Keratinocyte (primary cell): ENCODE measurements around the gene ARHGAP40. TPM values are rescaled to one million over a fixed set of nuclear protein-coding genes. Genes with fewer than 3 reads are reported as not detected.

Experiments used
- DNase-seq: peaks from one replicate; pipeline ENCODE4 v3.0.0-alpha.2; 2011; ENCODE audit warnings: low read depth, missing footprints, low spot score
- FAIRE-seq: peaks from 2 replicates; lab custom pipeline; 2011; peaks lifted over from hg19 to GRCh38; lab: Jason Lieb, UNC
- H2AFZ ChIP-seq: 2 replicates; pipeline ENCODE4 v1.6.0; 2012; ENCODE audit warnings: low read length, control low read depth, inconsistent platforms; ENCODE audit not compliant: control insufficient read depth
- H3K27ac ChIP-seq: 2 replicates; pipeline ENCODE4 v1.5.1; 2011; ENCODE audit warnings: low read length; ENCODE audit not compliant: control insufficient read depth, insufficient read depth
- H3K27me3 ChIP-seq: 3 replicates; pipeline ENCODE4 v1.6.0; 2011; ENCODE audit warnings: low read length; ENCODE audit not compliant: control insufficient read depth, insufficient read depth; ENCODE audit errors: extremely low read depth
- H3K36me3 ChIP-seq, 2 experiments: 2 replicates in 1 of 2; 3 replicates in 1 of 2; pipeline ENCODE4 v1.5.1; 2011; ENCODE audit warnings: low read length in 2 of 2, mild to moderate bottlenecking in 1 of 2; ENCODE audit not compliant: control insufficient read depth in 2 of 2, insufficient read depth in 2 of 2; ENCODE audit errors: extremely low read depth in 1 of 2
- H3K4me1 ChIP-seq: 3 replicates; pipeline ENCODE4 v1.5.1; 2011; ENCODE audit warnings: low read length; ENCODE audit not compliant: control insufficient read depth, insufficient read depth; ENCODE audit errors: extremely low read depth
- H3K4me2 ChIP-seq: 3 replicates; pipeline ENCODE4 v1.6.0; 2011; ENCODE audit warnings: low read depth, low read length; ENCODE audit not compliant: control insufficient read depth, insufficient read depth; ENCODE audit errors: extremely low read depth
- H3K4me3 ChIP-seq, 3 experiments: fragments of 200-600 bp in 1 of 3; sonication (generic) in 1 of 3; 2 replicates in 2 of 3; 3 replicates in 1 of 3; pipeline ENCODE4 v1.5.1; 2011 to 2016; ENCODE audit warnings: low read length in 3 of 3, mild to moderate bottlenecking in 3 of 3, control low read depth in 2 of 3, inconsistent platforms in 1 of 3, low read depth in 1 of 3, mixed read lengths in 1 of 3, mixed run types in 1 of 3, moderate library complexity in 1 of 3; ENCODE audit not compliant: control insufficient read depth in 2 of 3, insufficient read depth in 2 of 3; ENCODE audit errors: extremely low read depth in 1 of 3
- H3K79me2 ChIP-seq: 2 replicates; pipeline ENCODE4 v1.6.0; 2012; ENCODE audit warnings: low read length; ENCODE audit not compliant: control insufficient read depth, insufficient read depth
- H3K9ac ChIP-seq: 3 replicates; pipeline ENCODE4 v1.6.0; 2011; ENCODE audit warnings: low read length; ENCODE audit not compliant: control insufficient read depth, insufficient read depth; ENCODE audit errors: extremely low read depth
- H3K9me1 ChIP-seq: 3 replicates; pipeline ENCODE4 v1.6.0; 2011; ENCODE audit warnings: low read length; ENCODE audit not compliant: control insufficient read depth, insufficient read depth; ENCODE audit errors: extremely low read depth
- H3K9me3 ChIP-seq: 2 replicates; pipeline ENCODE4 v1.5.1; 2012; ENCODE audit warnings: low read depth, low read length; ENCODE audit not compliant: control insufficient read depth
- H4K20me1 ChIP-seq: 3 replicates; pipeline ENCODE4 v1.6.0; 2011; ENCODE audit warnings: low read length; ENCODE audit not compliant: control insufficient read depth, insufficient read depth; ENCODE audit errors: extremely low read depth
- CTCF ChIP-seq, 3 experiments: IDR thresholded peaks in 1 of 3; conservative IDR thresholded peaks in 1 of 3; optimal IDR thresholded peaks in 1 of 3; 2 replicates in 2 of 3; 3 replicates in 1 of 3; pipeline versions ENCODE3 to v1.5.1; 2011; ENCODE audit warnings: low read length in 3 of 3, mild to moderate bottlenecking in 3 of 3, moderate library complexity in 2 of 3, control low read depth in 1 of 3, inconsistent platforms in 1 of 3; ENCODE audit not compliant: insufficient read depth in 2 of 3; ENCODE audit errors: extremely low read depth in 1 of 3
- EZH2 ChIP-seq: IDR thresholded peaks from one replicate; pipeline ENCODE4 v1.6.1; 2012; ENCODE audit warnings: inconsistent platforms, mild to moderate bottlenecking, low read length, moderate library complexity
- dilution Hi-C: fragments of 300-500 bp; cut with MboI; formaldehyde crosslinking; loops from one replicate; pipeline ENCODE4 v1.7.0; 2020; ENCODE audit warnings: low sequenced_read_pairs; ENCODE audit not compliant: extremely low pct_ligation_motif_present
- polyA plus RNA-seq, 5 experiments: library from polyadenylated mRNA; depleted of rRNA in 3 of 5; stranded (reverse) in 3 of 5; stranded (forward) in 1 of 5; unstranded in 1 of 5; fragments of >200 nt; gene quantifications; 1 replicate in 1 of 5; 2 replicates in 3 of 5; 3 replicates in 1 of 5; pipeline versions ENCODE4 v1.2.1 to v1.2.3, GENCODE V29; 2011 to 2012; ENCODE audit warnings: missing spikeins in 2 of 5, low read depth in 1 of 5, low replicate concordance in 1 of 5

Gene ARHGAP40
- polyA plus RNA-seq, 1 donor (not counting 4 experiments of a cell fraction or from before 2014, with no cell fraction given), result 1.0 TPM

GRCh38 chr20:38673725-38674091 is 72.1 kb downstream of the ARHGAP40 start:
- Histone ChIP-seq H3K9ac (peak overlapping the region; percentile 28), H4K20me1 (no peaks in the 10 kb centered on the region), H2AFZ (peak overlapping the region; percentile 68), H3K9me1 (no peaks in the 10 kb centered on the region), H3K4me3 (peak overlapping the region; percentile 47 to 64 (median 57)), H3K27me3 (peaks cover 27% of the 10 kb centered on the region), H3K79me2 (no peaks in the 10 kb centered on the region), H3K36me3 (no peaks in the 10 kb centered on the region), H3K9me3 (no peaks in the 10 kb centered on the region), H3K4me1 (peaks cover 9% of the 10 kb centered on the region), H3K4me2 (peak overlapping the region; percentile 77), H3K27ac (no peak overlapping the region)
- dilution Hi-C loops, result no loop called here
- FAIRE-seq, result no peak
- no peak for DNase-seq
- no peak for TF ChIP-seq EZH2
- no peak for TF ChIP-seq CTCF (optimal IDR thresholded peaks at IDR 0.05 in 1 of 3, IDR thresholded peaks at IDR 0.05 in 1 of 3, conservative IDR thresholded peaks at IDR 0.05 in 1 of 3; ENCODE audit: extremely low read depth in 1 of 3, insufficient read depth in 2 of 3, low read length in 3 of 3)

GRCh38 chr20:38674092-38674764 is 72.6 kb downstream of the ARHGAP40 start:
- no peak overlapping the region for H3K27ac ChIP-seq
- dilution Hi-C loops, result no loop called here
- H3K4me3 ChIP-seq, result peak overlapping the region; percentile 47 to 64 (median 57)
- DNase-seq (no peak), FAIRE-seq (no peak)
- H3K9me3 ChIP-seq, result no peaks in the 10 kb centered on the region
- peak overlapping the region; percentile 68 for H2AFZ ChIP-seq
- no peaks in the 10 kb centered on the region for H3K79me2 ChIP-seq
- no peaks in the 10 kb centered on the region for H3K36me3 ChIP-seq
- peak overlapping the region; percentile 28 for H3K9ac ChIP-seq
- H3K4me1 ChIP-seq, result peaks cover 9% of the 10 kb centered on the region
- H3K27me3 ChIP-seq, result peaks cover 27% of the 10 kb centered on the region
- no peaks in the 10 kb centered on the region for H4K20me1 ChIP-seq
- H3K9me1 ChIP-seq, result no peaks in the 10 kb centered on the region
- TF ChIP-seq EZH2 (no peak), CTCF (optimal IDR thresholded peaks at IDR 0.05 in 1 of 3, IDR thresholded peaks at IDR 0.05 in 1 of 3, conservative IDR thresholded peaks at IDR 0.05 in 1 of 3; ENCODE audit: extremely low read depth in 1 of 3, insufficient read depth in 2 of 3, low read length in 3 of 3) (peak in 1 of 3 experiments; percentile 0)
- peak overlapping the region; percentile 77 for H3K4me2 ChIP-seq
